ENCODE measurements around the gene PPP4C.

PPP4C gene

DNA sequence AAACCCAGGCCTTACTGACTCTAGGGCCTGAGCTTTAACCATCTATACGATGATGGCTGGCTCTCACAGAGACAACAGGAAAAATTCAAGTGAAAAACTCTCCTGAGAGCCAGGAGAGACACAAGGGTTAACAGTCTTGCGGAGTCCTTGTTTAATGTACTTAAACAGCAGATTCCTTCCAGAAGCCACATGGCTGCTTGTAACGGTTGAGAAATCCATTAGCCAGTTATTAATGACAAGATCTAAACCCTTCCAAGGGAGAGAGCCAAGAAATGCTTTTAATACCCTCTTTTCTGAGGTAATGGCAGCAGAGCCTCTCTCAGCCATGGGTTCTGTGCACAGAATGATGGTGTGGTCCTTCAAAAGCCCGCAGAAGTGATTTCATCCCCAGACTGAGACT, 15.4 kb upstream of the PPP4C start:
- DNase-seq = no peak

DNA sequence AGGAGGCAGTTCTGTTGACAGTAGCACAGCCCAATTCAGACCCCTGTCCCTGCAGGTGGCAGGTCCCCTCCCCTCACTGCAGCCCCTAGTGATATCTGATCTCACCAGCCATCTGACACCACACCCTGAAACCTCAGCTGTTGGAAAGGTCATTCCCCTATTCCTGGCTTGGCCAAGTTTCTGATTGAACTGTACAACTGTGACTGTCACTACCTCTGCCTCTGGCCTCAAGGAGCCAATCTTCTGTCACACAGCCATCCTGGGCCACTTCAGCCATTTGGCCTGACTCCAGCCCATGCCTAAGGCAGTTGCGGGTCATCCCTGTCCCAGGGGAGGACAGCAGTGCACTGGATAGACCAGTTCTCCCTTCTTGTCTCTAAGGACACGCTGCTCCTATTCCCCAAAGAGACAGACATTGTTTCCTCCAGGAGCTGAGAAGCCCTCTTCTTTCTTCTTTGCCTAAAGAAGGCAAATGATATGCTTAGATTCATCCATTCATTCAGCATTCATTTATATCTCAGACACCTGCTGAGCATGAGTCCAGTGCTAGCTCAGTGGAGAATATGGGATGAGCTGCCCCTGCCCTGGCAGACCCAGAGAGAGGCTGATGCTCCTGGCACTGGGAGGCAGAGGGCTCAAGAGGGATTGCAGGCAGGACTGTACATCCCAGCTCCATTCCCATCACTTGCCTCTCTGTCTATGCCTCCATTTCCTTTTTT, 14.8 kb upstream of the PPP4C start:
- no peak for DNase-seq

DNA sequence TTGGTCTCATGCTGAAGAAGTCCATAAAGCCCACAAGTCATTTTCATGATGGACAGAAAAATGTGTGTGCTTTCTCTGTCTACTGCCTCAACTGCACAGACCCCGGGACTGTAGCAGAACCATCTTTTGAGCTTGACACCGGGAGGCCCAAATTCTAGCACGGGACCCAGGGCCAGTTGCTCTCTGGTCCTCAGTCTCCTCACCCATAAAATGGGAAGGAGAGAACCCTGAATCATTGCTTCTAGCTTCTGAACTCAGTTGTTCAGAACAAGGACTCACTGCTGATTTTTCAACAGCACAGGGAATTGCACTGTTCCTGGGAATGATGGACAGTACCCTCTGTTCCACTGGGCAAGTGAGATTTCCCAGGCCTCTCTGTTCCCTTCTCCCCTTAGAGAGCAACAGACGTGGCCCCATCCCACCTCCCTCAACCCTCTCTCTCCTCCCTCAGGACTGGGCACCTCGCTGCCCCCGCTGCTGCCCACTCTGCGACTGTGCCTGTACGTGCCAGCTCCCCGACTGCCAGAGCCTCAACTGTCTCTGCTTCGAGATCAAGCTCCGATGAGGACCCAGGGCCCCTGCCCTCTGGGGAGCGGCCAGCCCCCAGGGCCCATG, 12.4 kb upstream of the PPP4C start:
- DNase-seq = no peak

DNA sequence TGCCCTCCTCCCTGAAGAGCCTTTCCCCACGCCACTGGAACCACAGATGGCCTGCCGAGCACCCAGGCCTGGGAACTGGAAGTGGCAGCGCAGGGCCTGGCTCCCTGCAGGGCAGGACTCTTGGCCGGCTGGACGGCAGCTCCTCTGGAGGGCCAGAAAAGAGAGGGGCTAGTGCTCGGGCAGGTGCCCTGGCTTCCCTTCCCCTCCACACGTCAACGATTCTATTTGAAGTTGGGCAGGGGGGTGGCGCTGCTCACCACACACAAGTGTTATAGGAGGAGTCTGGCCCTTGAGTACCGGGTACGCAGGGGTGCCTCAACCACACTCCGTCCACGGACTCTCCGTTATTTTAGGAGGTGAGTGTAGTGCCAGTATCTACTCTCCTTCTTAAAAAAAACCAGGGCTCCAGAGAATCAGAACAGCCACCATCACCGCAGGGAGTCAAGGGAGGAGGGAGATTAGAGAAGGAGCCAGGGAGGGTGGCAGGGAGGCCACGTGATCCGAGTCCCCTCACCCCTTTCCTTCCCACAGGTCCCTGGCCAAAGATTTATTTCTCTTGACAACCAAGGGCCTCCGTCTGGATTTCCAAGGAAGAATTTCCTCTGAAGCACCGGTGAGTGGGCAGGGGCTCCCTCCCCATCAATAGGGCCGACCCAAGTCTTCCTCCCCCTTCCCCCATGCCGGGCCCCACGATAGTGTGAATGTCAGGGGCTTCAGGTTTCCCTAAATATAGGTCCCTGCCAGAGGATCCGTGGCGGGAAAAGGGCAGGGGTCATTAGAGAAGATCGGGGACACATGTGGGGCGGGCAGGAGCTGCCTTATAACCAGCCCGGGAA, 11.7 kb upstream of the PPP4C start:
- no peak for DNase-seq

DNA sequence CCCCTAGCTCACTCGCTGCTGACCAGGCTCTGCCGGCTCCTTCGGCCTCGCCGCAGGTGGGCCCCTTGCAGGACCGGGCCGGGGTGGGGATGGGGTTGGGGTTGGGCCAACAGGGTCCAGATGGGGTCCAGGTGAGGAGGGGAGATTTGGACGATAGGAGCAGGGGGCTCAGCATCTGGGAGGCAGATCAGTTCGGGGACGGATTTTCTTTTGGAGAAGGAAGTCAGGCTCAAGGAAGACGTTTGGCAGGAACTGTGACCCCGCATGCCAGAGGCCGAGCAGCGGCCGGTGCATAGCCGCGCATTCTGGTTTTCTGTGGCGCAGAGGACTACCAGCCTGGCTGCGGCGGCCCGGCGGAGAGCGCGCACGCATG, 11.1 kb upstream of the PPP4C start:
- DNase-seq = no peak

DNA sequence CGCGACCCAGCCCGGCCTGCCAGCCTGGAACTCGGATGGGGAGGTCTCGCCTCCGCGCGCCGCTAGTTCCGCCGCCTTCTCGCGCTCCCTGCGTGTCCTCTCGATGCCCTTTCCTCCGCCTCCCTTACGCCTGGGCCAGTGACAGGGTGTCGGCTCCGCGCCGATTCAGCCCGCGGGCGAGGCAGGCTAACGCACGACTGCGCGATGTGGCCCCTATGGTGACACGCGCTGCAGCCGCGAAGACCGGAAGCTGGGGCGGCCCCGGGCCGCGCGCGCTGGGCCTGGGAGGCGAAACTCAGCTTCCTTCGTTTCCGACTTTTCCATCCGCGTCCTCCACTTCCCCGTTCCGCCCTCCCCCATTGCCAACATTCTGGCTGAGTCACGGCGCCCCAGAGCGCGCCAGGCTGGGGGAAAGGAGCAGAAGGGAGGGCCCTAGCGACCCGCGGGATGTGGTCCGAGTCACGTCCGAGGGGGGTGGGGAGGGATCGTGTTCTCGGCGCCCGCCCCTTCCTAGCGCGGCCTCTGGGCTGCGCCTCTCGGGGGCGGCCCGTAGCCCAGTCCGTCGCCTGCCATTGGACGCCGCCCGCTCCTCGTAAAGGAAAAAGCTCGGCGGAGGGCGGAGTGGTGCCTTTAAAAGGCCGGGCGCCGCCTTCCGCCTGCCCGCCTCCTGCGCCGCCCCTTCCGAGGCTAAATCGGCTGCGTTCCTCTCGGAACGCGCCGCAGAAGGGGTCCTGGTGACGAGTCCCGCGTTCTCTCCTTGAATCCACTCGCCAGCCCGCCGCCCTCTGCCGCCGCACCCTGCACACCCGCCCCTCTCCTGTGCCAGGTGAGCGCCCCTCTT, 10.5 kb upstream of the PPP4C start, which contains the start of gene ALDOA:
TSS of gene ALDOA (plus strand) at position 659 of the 841 bp plus-strand sequence. CDS start 1,138 bp downstream, outside the sequence.
- peak; percentile 85 for DNase-seq

DNA sequence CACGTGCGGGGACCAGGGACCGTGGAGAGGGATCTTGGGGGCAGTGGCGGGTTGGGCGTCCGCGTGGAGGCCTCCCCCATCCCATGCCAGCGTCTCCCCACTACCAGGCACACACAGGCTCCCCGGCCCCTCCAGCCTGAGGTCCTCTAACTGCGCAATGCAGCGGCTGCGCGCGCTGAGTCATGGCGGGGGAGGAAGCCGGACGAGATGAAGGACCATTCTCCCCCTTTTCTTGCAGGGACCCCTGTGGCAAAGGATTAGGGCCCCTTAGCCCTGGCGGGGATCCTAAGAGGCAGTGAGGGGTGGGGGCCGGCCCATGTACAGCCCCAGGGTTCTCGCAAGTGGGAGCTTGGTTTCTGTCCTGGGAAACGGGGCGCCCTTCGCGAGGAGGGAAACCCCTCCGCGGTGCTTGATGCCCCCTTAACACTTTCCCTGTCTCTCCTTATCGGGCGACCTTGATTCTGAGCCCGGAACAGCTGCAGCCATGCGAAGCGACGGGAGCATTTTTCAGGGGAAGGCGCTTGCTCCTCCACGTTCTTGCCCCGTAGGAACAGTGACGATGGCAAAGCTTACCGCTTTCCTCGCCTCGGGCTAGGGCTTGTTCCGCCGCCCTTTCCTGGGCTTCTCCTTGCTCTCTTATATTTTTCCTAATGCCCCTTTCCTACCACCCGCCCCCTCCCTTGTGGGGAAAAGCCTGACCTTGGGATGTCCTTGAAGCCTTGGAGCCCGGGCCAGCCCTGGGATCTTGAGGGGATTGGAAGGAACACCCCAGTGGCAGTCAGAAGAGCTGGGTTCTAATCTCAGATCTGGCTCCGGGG, 9.6 kb upstream of the PPP4C start:
- no peak for DNase-seq

DNA sequence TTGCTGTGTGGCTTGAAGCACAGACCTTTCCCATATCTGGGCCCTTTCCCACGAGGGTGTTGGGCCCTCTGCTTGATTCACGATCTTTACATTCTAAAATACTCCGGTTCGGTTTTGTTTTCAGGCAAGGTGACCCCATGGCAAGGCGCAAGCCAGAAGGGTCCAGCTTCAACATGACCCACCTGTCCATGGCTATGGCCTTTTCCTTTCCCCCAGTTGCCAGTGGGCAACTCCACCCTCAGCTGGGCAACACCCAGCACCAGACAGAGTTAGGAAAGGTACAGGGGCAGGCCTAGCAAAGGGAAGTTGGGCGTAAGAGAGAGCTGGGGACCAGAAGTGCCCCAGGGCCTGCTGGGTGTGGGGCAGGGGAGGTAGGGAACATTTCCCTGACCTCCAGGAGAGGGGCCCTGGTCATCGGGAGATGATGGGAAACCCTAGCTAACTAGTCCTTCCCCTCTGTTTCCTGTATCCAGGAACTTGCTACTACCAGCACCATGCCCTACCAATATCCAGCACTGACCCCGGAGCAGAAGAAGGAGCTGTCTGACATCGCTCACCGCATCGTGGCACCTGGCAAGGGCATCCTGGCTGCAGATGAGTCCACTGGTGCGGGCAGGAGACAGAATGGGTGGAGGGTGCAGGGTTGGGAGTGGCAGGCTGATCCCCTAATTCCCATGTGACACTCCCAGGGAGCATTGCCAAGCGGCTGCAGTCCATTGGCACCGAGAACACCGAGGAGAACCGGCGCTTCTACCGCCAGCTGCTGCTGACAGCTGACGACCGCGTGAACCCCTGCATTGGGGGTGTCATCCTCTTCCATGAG, 8.8 kb upstream of the PPP4C start:
- DNase-seq = no peak

DNA sequence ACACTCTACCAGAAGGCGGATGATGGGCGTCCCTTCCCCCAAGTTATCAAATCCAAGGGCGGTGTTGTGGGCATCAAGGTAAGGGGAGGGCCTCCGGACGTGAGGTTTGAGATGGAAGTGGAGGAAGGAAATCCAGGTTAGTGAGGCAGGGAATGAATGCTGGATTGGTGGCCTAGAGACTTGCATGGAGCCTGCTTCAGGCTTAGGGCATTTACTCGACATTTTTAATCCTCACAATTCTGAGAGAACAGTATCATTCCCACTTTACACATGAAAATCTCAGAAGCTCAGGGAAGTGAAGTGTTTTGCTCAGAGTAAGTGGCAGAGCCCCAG, 8.2 kb upstream of the PPP4C start:
- no peak for DNase-seq

DNA sequence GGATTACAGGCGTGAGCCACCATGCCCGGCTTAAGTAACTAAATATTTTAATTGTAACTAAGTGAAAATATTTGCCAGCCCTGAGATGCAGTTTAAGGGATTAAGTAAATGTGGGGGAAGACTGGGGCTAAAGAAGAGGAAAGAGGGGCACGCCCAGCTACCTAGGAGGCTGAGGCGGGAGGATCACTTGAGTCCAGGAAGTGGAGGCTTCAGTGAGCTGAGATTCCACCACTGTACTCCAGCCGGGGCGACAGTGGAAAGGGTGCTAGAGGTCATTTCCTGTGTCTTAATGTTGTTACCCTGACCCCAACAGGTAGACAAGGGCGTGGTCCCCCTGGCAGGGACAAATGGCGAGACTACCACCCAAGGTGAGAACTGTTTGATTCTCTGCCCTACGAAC, 7.5 kb upstream of the PPP4C start:
- no peak for DNase-seq

DNA sequence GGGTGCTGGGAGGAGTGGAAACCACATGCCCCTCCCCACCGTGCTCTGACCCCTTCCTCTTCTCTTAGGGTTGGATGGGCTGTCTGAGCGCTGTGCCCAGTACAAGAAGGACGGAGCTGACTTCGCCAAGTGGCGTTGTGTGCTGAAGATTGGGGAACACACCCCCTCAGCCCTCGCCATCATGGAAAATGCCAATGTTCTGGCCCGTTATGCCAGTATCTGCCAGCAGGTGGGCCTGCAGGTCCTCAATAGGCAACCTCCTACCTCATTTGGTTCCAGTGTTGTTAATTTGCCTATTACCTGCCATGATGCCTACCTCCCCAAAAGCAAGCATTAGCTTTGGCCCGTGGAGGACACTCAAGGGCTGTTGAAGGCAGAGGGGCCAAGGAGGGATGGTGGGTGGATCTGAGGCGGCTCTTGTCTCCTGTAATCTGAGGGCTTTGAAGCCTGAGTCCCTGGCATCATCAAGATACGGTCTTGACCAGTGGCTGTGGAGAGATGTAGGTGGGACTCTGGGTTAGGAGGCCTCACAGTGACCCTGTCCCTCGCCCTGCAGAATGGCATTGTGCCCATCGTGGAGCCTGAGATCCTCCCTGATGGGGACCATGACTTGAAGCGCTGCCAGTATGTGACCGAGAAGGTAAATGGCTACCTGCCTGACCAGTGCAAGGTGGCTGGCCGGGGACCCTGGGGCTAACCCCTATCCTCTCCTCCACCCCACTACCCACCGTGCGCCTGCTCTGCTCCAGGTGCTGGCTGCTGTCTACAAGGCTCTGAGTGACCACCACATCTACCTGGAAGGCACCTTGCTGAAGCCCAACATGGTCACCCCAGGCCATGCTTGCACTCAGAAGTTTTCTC, 6.8 kb upstream of the PPP4C start:
- no peak for DNase-seq

DNA sequence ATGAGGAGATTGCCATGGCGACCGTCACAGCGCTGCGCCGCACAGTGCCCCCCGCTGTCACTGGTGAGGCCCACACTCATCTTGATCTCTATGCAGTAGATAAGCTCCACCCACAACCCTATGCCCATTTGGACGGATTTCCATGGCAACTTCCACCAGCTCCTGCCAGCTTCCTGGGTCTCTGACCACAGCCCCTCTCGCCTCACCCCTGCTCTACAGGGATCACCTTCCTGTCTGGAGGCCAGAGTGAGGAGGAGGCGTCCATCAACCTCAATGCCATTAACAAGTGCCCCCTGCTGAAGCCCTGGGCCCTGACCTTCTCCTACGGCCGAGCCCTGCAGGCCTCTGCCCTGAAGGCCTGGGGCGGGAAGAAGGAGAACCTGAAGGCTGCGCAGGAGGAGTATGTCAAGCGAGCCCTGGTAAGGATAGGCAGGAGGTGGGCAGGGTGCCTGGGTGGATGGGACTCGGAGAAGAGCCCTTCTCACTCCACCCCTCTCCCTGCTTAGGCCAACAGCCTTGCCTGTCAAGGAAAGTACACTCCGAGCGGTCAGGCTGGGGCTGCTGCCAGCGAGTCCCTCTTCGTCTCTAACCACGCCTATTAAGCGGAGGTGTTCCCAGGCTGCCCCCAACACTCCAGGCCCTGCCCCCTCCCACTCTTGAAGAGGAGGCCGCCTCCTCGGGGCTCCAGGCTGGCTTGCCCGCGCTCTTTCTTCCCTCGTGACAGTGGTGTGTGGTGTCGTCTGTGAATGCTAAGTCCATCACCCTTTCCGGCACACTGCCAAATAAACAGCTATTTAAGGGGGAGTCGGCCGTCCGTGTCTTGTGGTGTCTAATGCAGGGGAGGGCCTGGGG, 6.0 kb upstream of the PPP4C start:
- no peak for DNase-seq

DNA sequence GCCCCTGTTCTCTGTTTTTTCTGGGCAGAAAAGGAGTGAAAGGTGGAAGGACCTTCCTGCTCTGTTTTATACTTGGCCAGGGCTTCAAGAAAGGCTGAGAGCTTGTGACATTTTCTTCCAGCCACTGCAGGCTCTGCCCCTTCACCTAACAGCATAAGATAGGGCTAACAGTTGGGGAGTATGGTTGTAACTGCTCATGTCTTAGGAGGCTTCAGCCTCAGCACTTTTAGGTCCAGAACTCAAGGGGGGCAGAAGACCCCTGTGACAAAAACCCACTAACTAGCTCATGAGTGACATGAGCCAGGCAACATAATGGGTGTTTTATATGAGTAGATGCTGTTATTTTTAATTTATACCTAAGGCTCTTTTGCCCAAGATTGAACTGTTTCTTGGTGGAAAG, 5.3 kb upstream of the PPP4C start:
- DNase-seq = no peak

DNA sequence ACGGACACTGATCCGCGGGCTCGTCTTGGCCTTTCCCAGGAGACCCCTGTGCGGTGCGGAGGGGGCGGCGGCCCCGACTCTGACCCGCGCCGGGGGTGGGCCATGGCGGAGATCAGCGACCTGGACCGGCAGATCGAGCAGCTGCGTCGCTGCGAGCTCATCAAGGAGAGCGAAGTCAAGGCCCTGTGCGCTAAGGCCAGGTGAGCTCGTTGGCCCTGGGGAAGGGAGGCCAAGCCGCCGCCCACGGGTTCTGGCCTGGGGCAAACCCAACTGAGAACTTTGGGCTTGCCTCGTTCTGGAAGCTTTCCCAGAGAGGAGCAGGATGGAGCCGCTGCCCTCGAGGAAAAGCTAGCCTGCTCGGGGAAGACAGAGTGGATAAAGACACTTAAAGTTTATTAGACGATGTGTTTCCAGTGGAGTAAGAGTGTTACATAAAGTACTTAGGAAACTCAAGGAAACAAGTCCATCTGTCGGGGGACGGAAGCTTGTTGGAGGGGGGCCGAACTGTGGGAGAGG, 540 bp downstream of the PPP4C start:
- no peak for DNase-seq

DNA sequence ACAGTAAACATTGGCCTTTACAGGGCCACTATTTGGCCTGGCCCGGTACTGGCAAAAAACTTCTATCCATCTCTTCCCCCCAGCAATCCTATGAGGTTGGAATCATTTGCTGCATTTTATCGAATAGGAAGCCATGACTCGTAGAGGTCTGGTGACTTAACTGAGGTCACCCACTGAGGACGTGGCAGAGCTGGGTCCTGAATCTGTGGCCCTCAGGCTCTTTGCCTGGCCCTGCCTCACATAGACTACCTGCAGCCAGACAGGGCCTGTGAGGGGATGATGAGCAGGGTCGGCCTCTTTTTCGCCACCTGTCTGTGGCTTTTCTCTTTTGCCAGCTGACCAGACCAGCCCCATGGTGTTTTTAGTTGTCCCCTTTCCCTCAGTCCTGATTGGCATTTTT, 1.9 kb downstream of the PPP4C start:
- DNase-seq = no peak

DNA sequence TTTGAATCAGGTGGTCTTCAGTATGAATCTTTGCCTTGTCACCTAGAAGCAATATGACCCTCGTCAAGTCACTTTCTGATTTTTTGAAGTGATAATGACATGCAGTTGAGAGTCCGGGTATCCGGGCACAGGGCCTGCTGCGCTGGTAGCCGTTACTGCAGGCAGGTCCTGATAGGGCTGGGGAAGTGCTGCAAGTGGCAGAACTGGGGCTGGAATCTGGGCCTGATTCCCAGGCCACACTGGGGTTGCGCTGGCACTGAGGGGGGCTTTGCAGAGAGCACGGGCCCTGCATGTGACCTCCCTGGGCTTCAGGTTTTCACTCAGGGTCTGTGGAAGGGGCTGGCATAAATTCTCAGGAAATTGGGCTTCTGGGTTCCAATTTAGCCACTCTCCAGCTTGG, 3.0 kb downstream of the PPP4C start:
- DNase-seq = no peak

DNA sequence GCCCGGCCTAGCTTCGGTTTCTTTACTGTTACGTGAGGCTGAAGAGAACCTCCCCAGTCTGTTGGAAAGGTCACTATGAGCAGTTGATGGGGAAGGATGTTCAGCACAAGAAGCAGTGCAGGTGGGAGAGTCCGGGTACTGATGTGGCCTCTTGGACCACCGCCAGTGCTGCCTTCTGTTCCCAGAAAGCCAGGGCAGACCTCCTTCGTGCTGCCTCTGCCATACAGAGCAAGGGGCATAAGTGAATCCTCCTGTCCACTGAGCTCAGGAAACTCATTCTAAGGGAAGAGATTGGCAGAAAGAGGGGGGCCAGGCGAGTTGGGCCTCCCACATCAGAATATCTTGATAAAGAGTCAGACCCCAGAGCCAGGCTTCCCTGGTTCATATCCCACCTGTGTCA, 3.7 kb downstream of the PPP4C start:
- DNase-seq = no peak

DNA sequence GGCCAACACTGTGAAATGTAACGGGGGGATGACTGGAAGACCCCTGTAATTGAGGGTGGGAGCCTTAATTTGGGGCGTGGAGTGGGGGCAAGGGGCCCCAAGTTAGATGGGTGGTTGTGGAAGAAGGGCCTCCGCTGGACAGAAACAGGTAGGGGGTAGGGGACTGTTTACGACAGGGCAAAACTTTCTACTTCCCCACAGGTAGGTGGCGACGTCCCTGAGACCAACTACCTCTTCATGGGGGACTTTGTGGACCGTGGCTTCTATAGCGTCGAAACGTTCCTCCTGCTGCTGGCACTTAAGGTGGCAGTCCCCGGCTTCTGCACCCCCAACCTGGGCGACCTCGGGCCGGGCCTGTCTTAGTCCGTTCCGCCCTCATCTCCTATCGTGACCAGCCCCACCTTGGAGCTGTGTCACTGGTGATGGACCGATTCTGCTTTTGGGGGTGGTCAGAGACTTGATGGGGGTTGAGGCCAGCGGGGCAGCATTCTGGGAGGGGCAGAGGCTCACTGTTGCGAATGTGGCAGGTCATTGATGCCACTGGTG, 6.8 kb downstream of the PPP4C start:
- no peak for DNase-seq

All from SIG-M5 (cell line).